22Rv1 (cell line): ENCODE data around the gene ASPRV1.
"Not testable (repeated sequence)": the region's sequence is repeated elsewhere in the genome, so short reads cannot be mapped to it uniquely, and the experiment has no call there.

Source experiments
- H3K27ac ChIP-seq: fragments of 450-650 bp; 2 replicates; pipeline ENCODE4 v1.5.1; 2017
- ZFX ChIP-seq: fragments of 450-650 bp; IDR thresholded peaks from 2 replicates; pipeline ENCODE4 v1.6.1; 2017; ENCODE audit warnings: antibody characterized with exemption, borderline replicate concordance
- TF ChIP-seq, protein P1 (sequence below): fragments of 450-650 bp; IDR thresholded peaks from 2 replicates; pipeline ENCODE4 v1.5.1; 2017; ENCODE audit warnings: mild to moderate bottlenecking

The ASPRV1 gene

GRCh38 chr2:69952336-69953115, 8.9 kb downstream of the ASPRV1 start:
- H3K27ac ChIP-seq: no peak overlapping the region
- no peak for TF ChIP-seq ZFX
- TF ChIP-seq, protein P1, sequence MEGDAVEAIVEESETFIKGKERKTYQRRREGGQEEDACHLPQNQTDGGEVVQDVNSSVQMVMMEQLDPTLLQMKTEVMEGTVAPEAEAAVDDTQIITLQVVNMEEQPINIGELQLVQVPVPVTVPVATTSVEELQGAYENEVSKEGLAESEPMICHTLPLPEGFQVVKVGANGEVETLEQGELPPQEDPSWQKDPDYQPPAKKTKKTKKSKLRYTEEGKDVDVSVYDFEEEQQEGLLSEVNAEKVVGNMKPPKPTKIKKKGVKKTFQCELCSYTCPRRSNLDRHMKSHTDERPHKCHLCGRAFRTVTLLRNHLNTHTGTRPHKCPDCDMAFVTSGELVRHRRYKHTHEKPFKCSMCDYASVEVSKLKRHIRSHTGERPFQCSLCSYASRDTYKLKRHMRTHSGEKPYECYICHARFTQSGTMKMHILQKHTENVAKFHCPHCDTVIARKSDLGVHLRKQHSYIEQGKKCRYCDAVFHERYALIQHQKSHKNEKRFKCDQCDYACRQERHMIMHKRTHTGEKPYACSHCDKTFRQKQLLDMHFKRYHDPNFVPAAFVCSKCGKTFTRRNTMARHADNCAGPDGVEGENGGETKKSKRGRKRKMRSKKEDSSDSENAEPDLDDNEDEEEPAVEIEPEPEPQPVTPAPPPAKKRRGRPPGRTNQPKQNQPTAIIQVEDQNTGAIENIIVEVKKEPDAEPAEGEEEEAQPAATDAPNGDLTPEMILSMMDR: no peak

DNA sequence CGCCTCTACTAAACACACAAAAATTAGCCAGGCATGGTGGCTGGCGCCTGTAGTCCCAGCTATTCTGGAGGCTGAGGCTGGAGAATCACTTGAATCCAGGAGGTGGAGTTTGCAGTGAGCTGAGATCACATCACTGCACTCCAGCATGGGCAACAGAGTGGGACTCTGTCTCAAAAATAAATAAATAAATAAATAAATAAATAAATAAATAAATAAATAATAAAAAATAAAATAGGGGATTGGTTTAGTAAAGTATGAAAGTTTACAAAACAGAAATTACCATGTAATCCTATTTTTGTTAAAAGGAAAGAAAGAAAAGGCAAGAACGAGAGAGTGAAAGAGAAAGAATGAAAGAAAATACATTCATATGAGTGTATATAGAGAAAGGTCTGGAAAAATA, 10.8 kb downstream of the ASPRV1 start:
- H3K27ac ChIP-seq: not testable (repeated sequence)

DNA sequence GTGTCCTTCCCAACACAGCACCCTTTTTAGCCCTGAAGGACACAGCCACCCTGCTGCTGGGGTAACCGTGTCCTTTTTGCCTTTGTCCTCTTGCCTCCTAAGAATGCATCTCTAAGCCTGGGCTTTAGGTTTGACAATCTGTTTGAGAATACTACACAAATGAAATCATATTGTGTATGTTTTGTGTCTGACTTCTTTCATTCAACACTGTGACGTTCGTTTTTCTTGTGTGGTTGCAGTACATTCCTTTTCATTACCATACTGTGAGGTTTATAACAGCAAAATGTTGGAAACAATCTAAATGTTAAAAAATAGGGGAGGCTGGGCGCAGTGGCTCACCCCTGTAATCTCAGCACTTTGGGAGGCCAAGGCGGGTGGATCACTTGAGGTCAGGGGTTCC, 11.2 kb downstream of the ASPRV1 start:
- TF ChIP-seq, protein P1: no peak
- TF ChIP-seq ZFX: no peak

GRCh38 chr2:69948963-69949645, 12.3 kb downstream of the ASPRV1 start:
- no peak overlapping the region for H3K27ac ChIP-seq
- TF ChIP-seq ZFX: no peak
- TF ChIP-seq, protein P1: no peak

More for the DNA sequence above, 11.2 kb downstream of the ASPRV1 start:
- H3K27ac ChIP-seq: no peak overlapping the region

DNA sequence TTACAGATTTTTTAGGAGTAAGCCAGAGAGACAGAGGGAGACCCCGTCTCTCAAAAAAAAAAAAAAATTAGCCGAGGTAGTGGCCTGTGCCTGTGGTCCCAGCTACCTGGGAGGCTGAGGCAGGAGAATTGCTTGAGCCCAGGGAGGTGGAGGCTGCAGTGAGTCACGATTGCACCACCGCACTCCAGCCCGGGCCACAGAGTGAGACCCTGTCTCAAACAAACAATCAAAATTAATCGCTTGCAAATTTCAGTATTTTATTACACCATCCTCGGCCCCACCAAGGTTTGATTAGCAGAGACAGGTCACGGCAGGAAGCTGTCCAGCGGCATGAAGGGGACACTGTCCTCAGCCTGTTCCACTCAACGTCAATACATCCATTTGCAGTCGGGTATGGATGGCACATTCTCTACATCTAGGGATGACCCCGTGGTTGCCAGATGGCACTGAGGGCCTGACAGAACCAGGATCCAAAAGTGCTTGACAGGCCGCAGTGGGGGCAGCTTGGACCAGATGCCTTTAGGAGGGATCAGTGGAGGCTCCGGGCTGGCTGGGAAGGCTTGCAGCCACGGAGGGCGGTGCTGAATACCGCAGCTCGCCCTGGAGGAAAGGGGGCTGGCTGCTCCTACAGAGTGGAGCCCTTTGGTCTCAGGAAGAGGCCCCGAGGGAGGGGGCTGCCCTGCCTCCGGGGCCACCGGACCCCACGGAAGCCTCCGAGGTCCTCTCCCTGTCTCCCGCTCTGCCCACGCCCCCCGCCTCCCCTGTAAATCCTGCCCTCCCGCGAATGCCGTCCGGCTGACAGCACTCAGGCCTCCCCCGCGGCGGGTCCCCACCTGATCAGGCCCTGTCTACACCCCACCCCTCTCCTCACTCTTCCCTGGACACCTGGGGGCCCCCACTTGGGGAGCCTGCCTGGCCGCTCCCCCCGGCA, 13.1 kb downstream of the ASPRV1 start:
- no peak for TF ChIP-seq ZFX
- TF ChIP-seq, protein P1: no peak
- no peak overlapping the region for H3K27ac ChIP-seq

DNA sequence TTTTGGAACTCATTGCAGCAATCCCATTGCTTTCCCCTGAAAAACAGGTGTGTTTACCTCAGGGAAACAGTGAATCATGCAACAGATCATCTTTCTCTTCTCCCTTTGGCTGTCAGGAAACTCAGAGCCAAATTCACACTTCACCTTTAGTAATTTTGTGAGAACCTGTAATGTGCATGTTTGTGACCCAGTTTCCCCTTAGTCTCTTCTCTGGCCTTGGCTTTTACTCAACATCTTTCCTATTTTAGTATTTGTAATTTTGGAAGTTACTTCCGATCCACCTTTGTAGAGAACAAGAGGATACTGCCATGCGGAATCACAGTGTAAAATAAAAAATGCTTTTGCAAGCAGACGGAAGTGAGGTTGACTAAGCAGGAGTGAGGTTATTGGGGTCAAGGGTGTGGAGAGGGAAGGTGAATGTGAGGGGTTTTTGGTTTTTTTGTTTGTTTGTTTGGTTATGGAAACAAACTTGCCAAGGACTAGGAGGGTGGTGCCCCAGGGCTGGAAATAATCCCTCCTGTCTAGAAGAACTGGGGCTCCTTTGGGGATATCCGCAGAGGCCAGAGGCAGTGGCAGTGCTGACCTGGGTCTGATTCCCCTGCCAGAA, 14.0 kb downstream of the ASPRV1 start:
- TF ChIP-seq, protein P1: no peak
- no peak for TF ChIP-seq ZFX
- H3K27ac ChIP-seq: no peak overlapping the region
